Astrocyte of the cerebellum (primary cell): ENCODE results near the gene FOXO6.

Experiments used
- DNase-seq: peaks from one replicate; pipeline ENCODE4 v3.0.0-alpha.2; 2011; ENCODE audit warnings: low read depth
- H3K4me3 ChIP-seq: 2 replicates; pipeline ENCODE4 v1.5.1; 2011; ENCODE audit warnings: mild to moderate bottlenecking, low read depth, low read length, moderate library complexity
- CTCF ChIP-seq: IDR thresholded peaks from 2 replicates; pipeline ENCODE4 v1.5.1; 2012; ENCODE audit warnings: low read length, low read depth, moderate library complexity, mild to moderate bottlenecking; ENCODE audit errors: missing control alignments
- in situ Hi-C: cut with HindIII; loops from 2 replicates; pipeline ENCODE4 v1.10.0; 2017; ENCODE audit warnings: low sequenced_read_pairs

FOXO6 gene

GRCh38 chr1:41357451-41358101 lies 3.7 kb upstream of the FOXO6 start:
- H3K4me3 ChIP-seq: no peak overlapping the region
- in situ Hi-C loops: no loop called here
- DNase-seq: peak; percentile 36

GRCh38 chr1:41358131-41359021 lies 2.9 kb upstream of the FOXO6 start:
- H3K4me3 ChIP-seq: no peak overlapping the region
- in situ Hi-C loops: no loop called here
- no peak for DNase-seq
- TF ChIP-seq CTCF: no peak

More at GRCh38 chr1:41357451-41358101, 3.7 kb upstream of the FOXO6 start:
- TF ChIP-seq CTCF: no peak

- in situ Hi-C loops: no loop called here
- no peak for TF ChIP-seq CTCF
- no peak overlapping the region for H3K4me3 ChIP-seq
- no peak for DNase-seq
Observed at GRCh38 chr1:41359211-41360073, 1.8 kb upstream of the FOXO6 start.

GRCh38 chr1:41360074-41360785 lies 1.0 kb upstream of the FOXO6 start:
- no peak for TF ChIP-seq CTCF

GRCh38 chr1:41361495-41362356 lies 492 bp downstream of the FOXO6 start:
- in situ Hi-C loops: no loop called here
- peak overlapping the region; percentile 36 for H3K4me3 ChIP-seq
- no peak for TF ChIP-seq CTCF
- DNase-seq: no peak

More at GRCh38 chr1:41360074-41360785, 1.0 kb upstream of the FOXO6 start:
- H3K4me3 ChIP-seq: no peak overlapping the region
- in situ Hi-C loops: no loop called here
- DNase-seq: no peak
